Measurements from ENCODE around the gene PRPSAP1. TPM values are rescaled to one million over a fixed set of nuclear protein-coding genes. Genes with fewer than 3 reads are reported as not detected.
"Not testable (repeated sequence)": the region's sequence is repeated elsewhere in the genome, so short reads cannot be mapped to it uniquely, and the experiment has no call there.

Gene PRPSAP1
- total RNA-seq, 3 donors from 2014 or later (not counting 1 experiment from before 2014, with no cell fraction given) = 32.9 to 45.2 (median 41.5) TPM

DNA sequence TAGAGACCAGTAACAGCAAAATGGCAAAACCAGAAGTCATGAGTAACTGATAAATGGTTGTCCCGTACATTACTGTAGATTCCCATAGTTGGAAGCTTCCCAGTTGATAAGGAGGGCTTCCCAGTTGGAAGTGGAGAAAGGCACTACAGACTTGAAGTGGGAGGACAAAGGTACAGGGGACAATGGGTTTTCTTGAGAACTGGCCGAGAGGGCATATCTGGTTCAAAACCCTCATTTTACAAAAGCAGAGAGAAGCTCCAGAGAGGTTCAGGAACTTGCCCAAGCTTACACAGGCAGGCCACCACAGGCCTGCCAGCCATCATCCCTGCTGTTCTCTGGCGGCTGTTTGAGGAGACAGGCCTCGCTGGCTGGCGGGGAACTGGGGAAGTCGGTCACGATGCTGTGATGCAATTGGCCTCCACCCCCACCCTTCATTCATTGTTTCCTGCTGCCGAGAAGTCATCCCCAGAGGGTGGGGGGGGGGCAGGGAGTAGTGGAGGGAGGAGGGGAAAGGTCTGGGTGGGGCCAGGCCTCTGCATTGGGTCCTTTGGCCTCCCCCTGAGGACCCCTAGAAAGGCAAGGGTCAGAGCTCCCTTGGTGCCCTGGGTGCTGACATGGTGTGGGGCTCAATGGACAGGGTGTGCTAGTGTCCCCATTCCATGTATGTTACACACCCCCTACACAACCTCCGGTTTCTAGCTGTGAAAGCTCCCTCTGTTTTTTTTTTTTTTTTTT lies 85.5 kb downstream of the PRPSAP1 start:
- Mint-ChIP-seq H3K27me3 (ENCODE audit: low read depth in 2 of 2) (no peaks in the 10 kb centered on the region), H3K4me3 (peak overlapping the region; percentile 94), H3K9me3 (no peaks in the 10 kb centered on the region), H3K36me3 (no peaks in the 10 kb centered on the region), H3K27ac (peak overlapping the region; percentile 99), H3K4me1 (peaks cover 43 to 67% of the 10 kb centered on the region in 2 donors)
- Histone ChIP-seq H3K9me3 (ENCODE audit: control insufficient read depth, insufficient read depth, low read length) (no peaks in the 10 kb centered on the region), H3K4me1 (ENCODE audit: control insufficient read depth, insufficient read depth, low read length) (peaks cover 84% of the 10 kb centered on the region), H3K27ac (ENCODE audit: low read length) (peak overlapping the region; percentile 77), H3K36me3 (ENCODE audit: control insufficient read depth, insufficient read depth, low read length) (peaks cover 13% of the 10 kb centered on the region), H3K27me3 (ENCODE audit: control insufficient read depth, insufficient read depth, low read length) (no peaks in the 10 kb centered on the region), H3K4me3 (ENCODE audit: low read length) (no peak overlapping the region)
- DNase-seq = peak in 1 of 2 donors; percentile 85
- intact Hi-C loops (cut with micrococcal nuclease) = loop anchor here (5.0 to 10.0 kb wide), 5 partner anchors 126 to 1617 kb away; partner anchors contain the start of genes FOXJ1, MFSD11, SRSF2 and UNK
- ATAC-seq = no peak
- TF ChIP-seq, protein P1, sequence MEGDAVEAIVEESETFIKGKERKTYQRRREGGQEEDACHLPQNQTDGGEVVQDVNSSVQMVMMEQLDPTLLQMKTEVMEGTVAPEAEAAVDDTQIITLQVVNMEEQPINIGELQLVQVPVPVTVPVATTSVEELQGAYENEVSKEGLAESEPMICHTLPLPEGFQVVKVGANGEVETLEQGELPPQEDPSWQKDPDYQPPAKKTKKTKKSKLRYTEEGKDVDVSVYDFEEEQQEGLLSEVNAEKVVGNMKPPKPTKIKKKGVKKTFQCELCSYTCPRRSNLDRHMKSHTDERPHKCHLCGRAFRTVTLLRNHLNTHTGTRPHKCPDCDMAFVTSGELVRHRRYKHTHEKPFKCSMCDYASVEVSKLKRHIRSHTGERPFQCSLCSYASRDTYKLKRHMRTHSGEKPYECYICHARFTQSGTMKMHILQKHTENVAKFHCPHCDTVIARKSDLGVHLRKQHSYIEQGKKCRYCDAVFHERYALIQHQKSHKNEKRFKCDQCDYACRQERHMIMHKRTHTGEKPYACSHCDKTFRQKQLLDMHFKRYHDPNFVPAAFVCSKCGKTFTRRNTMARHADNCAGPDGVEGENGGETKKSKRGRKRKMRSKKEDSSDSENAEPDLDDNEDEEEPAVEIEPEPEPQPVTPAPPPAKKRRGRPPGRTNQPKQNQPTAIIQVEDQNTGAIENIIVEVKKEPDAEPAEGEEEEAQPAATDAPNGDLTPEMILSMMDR (IDR thresholded peaks at IDR 0.05) = no peak
- WGBS (ENCODE audit: insufficient coverage) = 19% methylated on average over 8 of the region's 9 CpGs

DNA sequence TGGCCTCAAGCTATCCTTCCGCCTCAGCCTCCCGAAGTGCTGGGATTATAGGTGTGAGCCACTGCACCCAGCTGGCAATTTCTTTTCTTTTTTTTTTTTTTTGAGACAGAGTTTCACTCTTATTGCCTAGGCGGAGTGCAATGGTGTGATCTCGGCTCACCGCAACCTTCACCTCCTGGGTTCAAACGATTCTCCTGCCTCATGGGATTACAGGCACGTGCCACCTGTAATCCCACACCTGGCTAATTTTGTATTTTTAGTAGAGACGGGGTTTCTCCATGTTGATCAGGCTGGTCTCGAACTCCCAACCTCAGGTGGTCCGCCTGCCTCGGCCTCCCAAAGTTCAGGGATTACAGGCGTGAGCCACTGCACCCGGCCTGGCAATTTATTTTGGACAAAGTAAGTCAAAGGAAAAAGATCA lies 86.1 kb downstream of the PRPSAP1 start:
- not testable (repeated sequence) for ATAC-seq; H3K9me3 ChIP-seq (ENCODE audit: control insufficient read depth, insufficient read depth, low read length); H3K27me3 ChIP-seq (ENCODE audit: control insufficient read depth, insufficient read depth, low read length); H3K27me3 Mint-ChIP-seq (ENCODE audit: low read depth in 2 of 2); H3K9me3 Mint-ChIP-seq; H3K36me3 Mint-ChIP-seq; H3K4me3 ChIP-seq (ENCODE audit: low read length)
- Histone ChIP-seq H3K27ac (ENCODE audit: low read length) (peak overlapping the region; percentile 77), H3K4me1 (ENCODE audit: control insufficient read depth, insufficient read depth, low read length) (peaks cover 84% of the 10 kb centered on the region), H3K36me3 (ENCODE audit: control insufficient read depth, insufficient read depth, low read length) (peaks cover 13% of the 10 kb centered on the region)
- H3K27ac Mint-ChIP-seq = peak overlapping the region; percentile 99
- DNase-seq = peak in 1 of 2 donors; percentile 56
- intact Hi-C loops (cut with micrococcal nuclease) = loop anchor here (5.0 to 10.0 kb wide), 5 partner anchors 125 to 1617 kb away; partner anchors contain the start of genes FOXJ1, MFSD11, SRSF2 and UNK
- peaks cover 49 to 69% of the 10 kb centered on the region in 2 donors for H3K4me1 Mint-ChIP-seq
- WGBS (ENCODE audit: insufficient coverage) = 52% methylated on average over 13 of the region's 13 CpGs
- peak overlapping the region; percentile 94 for H3K4me3 Mint-ChIP-seq

DNA sequence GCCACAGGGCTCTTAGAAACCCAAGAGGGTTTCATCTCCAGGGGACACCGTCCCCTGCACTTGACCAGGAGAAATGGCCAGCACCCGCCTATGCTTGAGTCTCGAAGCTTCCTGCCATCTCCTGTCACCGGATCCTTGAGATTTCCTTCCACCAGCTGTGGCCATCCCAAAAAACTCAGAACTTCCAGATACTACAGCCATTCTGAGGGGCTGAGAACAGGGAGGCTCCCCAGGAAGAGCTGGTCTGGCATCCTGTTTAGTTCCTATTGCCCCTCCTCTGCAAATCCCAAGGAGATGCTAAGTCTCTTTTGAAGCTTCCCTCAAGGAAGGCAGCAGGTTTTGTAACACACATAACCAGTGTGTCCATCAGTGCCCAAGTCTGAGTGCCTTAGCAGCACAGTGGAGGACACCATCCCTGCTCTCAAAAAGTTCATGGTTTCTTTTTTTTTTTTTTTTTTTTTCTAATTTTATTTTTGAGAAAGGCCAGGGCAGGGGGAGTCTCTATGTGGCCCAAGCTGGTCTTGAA lies 86.6 kb downstream of the PRPSAP1 start:
- H3K4me3 Mint-ChIP-seq = peak overlapping the region; percentile 94
- 69% methylated on average over 4 of the region's 4 CpGs for WGBS (ENCODE audit: insufficient coverage)

More for the DNA sequence above, 86.6 kb downstream of the PRPSAP1 start:
- Histone ChIP-seq H3K27ac (ENCODE audit: low read length) (peak overlapping the region; percentile 77), H3K4me1 (ENCODE audit: control insufficient read depth, insufficient read depth, low read length) (peaks cover 84% of the 10 kb centered on the region), H3K4me3 (ENCODE audit: low read length) (peak overlapping the region; percentile 61), H3K27me3 (ENCODE audit: control insufficient read depth, insufficient read depth, low read length) (no peaks in the 10 kb centered on the region), H3K9me3 (ENCODE audit: control insufficient read depth, insufficient read depth, low read length) (no peaks in the 10 kb centered on the region), H3K36me3 (ENCODE audit: control insufficient read depth, insufficient read depth, low read length) (peaks cover 13% of the 10 kb centered on the region)
- no peaks in the 10 kb centered on the region for H3K27me3 Mint-ChIP-seq (ENCODE audit: low read depth in 2 of 2)
- H3K36me3 Mint-ChIP-seq = no peaks in the 10 kb centered on the region
- ATAC-seq (no peak), DNase-seq (no peak)
- peak overlapping the region; percentile 99 for H3K27ac Mint-ChIP-seq
- H3K4me1 Mint-ChIP-seq = peaks cover 54 to 69% of the 10 kb centered on the region in 2 donors
- intact Hi-C loops (cut with micrococcal nuclease) = loop anchor here (5.0 to 10.0 kb wide), 5 partner anchors 125 to 1618 kb away; partner anchors contain the start of genes FOXJ1, MFSD11, SRSF2 and UNK
- H3K9me3 Mint-ChIP-seq = no peaks in the 10 kb centered on the region
- TF ChIP-seq, protein P1 (IDR thresholded peaks at IDR 0.05) = no peak
